HepG2 (cell line): ENCODE results near the gene NFS1. TPM values are rescaled to one million over a fixed set of nuclear protein-coding genes. Genes with fewer than 3 reads are reported as not detected.

Source experiments
- BRD4 ChIP-seq: sonication (generic); formaldehyde crosslinking; IDR thresholded peaks from 2 replicates; pipeline ENCODE4 v1.4.0; 2020; ENCODE audit warnings: missing genetic modification reagents
- CBX5 ChIP-seq: sonication (generic); formaldehyde crosslinking; IDR thresholded peaks from 2 replicates; pipeline ENCODE4 v1.4.0; 2020; ENCODE audit warnings: missing genetic modification reagents, borderline replicate concordance
- CHD4 ChIP-seq: fragments of 200-600 bp; sonication (generic); IDR thresholded peaks from 2 replicates; pipeline ENCODE4 v1.7.0; 2017; ENCODE audit warnings: mild to moderate bottlenecking, low read length, borderline replicate concordance
- EEA1 ChIP-seq: sonication (generic); formaldehyde crosslinking; IDR thresholded peaks from 2 replicates; pipeline ENCODE4 v1.5.1; 2020; ENCODE audit warnings: mild to moderate bottlenecking, missing genetic modification reagents, borderline replicate concordance
- GRHL1 ChIP-seq: sonication (generic); formaldehyde crosslinking; conservative IDR thresholded peaks from 2 replicates; pipeline ENCODE4 v1.8.0; 2022; ENCODE audit warnings: missing genetic modification reagents
- HNRNPH1 ChIP-seq: fragments of 200-400 bp; formaldehyde crosslinking; optimal IDR thresholded peaks from 2 replicates; pipeline ENCODE3; 2017; ENCODE audit warnings: mild to moderate bottlenecking, low read depth, low read length
- IRF2 ChIP-seq: IDR thresholded peaks from 2 replicates; pipeline ENCODE4 v1.6.1; 2018; ENCODE audit warnings: missing genetic modification reagents, missing compliant biosample characterization
- KLF6 ChIP-seq: IDR thresholded peaks from 2 replicates; pipeline ENCODE4 v1.8.0; 2016; ENCODE audit warnings: missing biosample characterization, missing genetic modification reagents
- MED13 ChIP-seq: sonication (generic); formaldehyde crosslinking; IDR thresholded peaks from 2 replicates; pipeline ENCODE4 v1.5.0; 2020; ENCODE audit warnings: missing genetic modification reagents
- NR2F1 ChIP-seq, 2 experiments: fragments of 450-650 bp in 1 of 2; formaldehyde crosslinking in 1 of 2; IDR thresholded peaks; 2 replicates each; pipeline versions ENCODE4 v1.5.0 to v1.6.1; 2016 to 2020; ENCODE audit warnings: mild to moderate bottlenecking in 1 of 2, missing compliant biosample characterization in 1 of 2, missing genetic modification reagents in 1 of 2, moderate library complexity in 1 of 2
- PAF1 ChIP-seq: IDR thresholded peaks from 2 replicates; pipeline ENCODE4 v1.6.1; 2016; ENCODE audit warnings: missing genetic modification reagents, missing compliant biosample characterization
- SMAD1 ChIP-seq: sonication (generic); formaldehyde crosslinking; IDR thresholded peaks from 2 replicates; pipeline ENCODE4 v1.4.0; 2020; ENCODE audit warnings: missing genetic modification reagents, low read depth, mild to moderate bottlenecking, borderline replicate concordance
- ZNF263 ChIP-seq: sonication (generic); formaldehyde crosslinking; IDR thresholded peaks from 2 replicates; pipeline ENCODE4 v1.4.0; 2020; ENCODE audit warnings: missing genetic modification reagents
- ZNF510 ChIP-seq: sonication (generic); formaldehyde crosslinking; IDR thresholded peaks from 2 replicates; pipeline ENCODE4 v1.4.0; 2020; ENCODE audit warnings: low read depth, mild to moderate bottlenecking, missing genetic modification reagents
- ZNF572 ChIP-seq: sonication (generic); formaldehyde crosslinking; IDR thresholded peaks from 2 replicates; pipeline ENCODE4 v1.5.1; 2020; ENCODE audit warnings: mild to moderate bottlenecking, missing genetic modification reagents
- ZNF589 ChIP-seq: sonication (generic); formaldehyde crosslinking; conservative IDR thresholded peaks from 2 replicates; pipeline ENCODE4 v1.8.0; 2022; ENCODE audit warnings: mild to moderate bottlenecking, moderate library complexity, missing genetic modification reagents
- ZNF605 ChIP-seq: sonication (generic); formaldehyde crosslinking; IDR thresholded peaks from 2 replicates; pipeline ENCODE4 v1.8.0; 2022; ENCODE audit warnings: mild to moderate bottlenecking, missing genetic modification reagents
- polyA plus RNA-seq, 8 experiments: library from polyadenylated mRNA; depleted of rRNA in 3 of 8; stranded (reverse) in 7 of 8; unstranded in 1 of 8; fragments of >200 nt; fragmentation: Illumina TruSeq in 4 of 8; extraction: Trizol in 4 of 8; gene quantifications; 2 replicates each; pipeline versions ENCODE4 v1.2.1 to v1.2.3, GENCODE V29; 2011 to 2016; ENCODE audit warnings: low read depth in 4 of 8, missing spikeins in 1 of 8, mixed read lengths in 1 of 8; ENCODE audit not compliant: insufficient read depth in 1 of 8
- total RNA-seq, 5 experiments: library from RNA; depleted of rRNA; stranded (reverse); fragments of >200 nt; fragmentation: Illumina TruSeq; extraction: Trizol; gene quantifications; 2 replicates each; pipeline ENCODE4 v1.2.3, GENCODE V29; 2016; ENCODE audit warnings: low read depth in 1 of 5
- TF ChIP-seq, protein P1 (sequence below): sonication (generic); formaldehyde crosslinking; IDR thresholded peaks from 2 replicates; pipeline ENCODE4 v1.5.0; 2020; ENCODE audit warnings: mild to moderate bottlenecking, missing genetic modification reagents, borderline replicate concordance
- TF ChIP-seq, protein P2 (sequence below): IDR thresholded peaks from 2 replicates; pipeline ENCODE4 v1.6.1; 2016; ENCODE audit warnings: mild to moderate bottlenecking, missing biosample characterization, missing genetic modification reagents
- TF ChIP-seq, protein P3 (sequence below): sonication (generic); formaldehyde crosslinking; IDR thresholded peaks from 2 replicates; pipeline ENCODE4 v1.9.0; 2021; ENCODE audit warnings: missing genetic modification reagents, borderline replicate concordance

The NFS1 gene
- total and polyA plus RNA-seq, 2 of the 13 experiments (the other 11 are each of a cell fraction or from before 2014, with no cell fraction given), result 65.9 to 88.1 TPM

- TF ChIP-seq, protein P1, sequence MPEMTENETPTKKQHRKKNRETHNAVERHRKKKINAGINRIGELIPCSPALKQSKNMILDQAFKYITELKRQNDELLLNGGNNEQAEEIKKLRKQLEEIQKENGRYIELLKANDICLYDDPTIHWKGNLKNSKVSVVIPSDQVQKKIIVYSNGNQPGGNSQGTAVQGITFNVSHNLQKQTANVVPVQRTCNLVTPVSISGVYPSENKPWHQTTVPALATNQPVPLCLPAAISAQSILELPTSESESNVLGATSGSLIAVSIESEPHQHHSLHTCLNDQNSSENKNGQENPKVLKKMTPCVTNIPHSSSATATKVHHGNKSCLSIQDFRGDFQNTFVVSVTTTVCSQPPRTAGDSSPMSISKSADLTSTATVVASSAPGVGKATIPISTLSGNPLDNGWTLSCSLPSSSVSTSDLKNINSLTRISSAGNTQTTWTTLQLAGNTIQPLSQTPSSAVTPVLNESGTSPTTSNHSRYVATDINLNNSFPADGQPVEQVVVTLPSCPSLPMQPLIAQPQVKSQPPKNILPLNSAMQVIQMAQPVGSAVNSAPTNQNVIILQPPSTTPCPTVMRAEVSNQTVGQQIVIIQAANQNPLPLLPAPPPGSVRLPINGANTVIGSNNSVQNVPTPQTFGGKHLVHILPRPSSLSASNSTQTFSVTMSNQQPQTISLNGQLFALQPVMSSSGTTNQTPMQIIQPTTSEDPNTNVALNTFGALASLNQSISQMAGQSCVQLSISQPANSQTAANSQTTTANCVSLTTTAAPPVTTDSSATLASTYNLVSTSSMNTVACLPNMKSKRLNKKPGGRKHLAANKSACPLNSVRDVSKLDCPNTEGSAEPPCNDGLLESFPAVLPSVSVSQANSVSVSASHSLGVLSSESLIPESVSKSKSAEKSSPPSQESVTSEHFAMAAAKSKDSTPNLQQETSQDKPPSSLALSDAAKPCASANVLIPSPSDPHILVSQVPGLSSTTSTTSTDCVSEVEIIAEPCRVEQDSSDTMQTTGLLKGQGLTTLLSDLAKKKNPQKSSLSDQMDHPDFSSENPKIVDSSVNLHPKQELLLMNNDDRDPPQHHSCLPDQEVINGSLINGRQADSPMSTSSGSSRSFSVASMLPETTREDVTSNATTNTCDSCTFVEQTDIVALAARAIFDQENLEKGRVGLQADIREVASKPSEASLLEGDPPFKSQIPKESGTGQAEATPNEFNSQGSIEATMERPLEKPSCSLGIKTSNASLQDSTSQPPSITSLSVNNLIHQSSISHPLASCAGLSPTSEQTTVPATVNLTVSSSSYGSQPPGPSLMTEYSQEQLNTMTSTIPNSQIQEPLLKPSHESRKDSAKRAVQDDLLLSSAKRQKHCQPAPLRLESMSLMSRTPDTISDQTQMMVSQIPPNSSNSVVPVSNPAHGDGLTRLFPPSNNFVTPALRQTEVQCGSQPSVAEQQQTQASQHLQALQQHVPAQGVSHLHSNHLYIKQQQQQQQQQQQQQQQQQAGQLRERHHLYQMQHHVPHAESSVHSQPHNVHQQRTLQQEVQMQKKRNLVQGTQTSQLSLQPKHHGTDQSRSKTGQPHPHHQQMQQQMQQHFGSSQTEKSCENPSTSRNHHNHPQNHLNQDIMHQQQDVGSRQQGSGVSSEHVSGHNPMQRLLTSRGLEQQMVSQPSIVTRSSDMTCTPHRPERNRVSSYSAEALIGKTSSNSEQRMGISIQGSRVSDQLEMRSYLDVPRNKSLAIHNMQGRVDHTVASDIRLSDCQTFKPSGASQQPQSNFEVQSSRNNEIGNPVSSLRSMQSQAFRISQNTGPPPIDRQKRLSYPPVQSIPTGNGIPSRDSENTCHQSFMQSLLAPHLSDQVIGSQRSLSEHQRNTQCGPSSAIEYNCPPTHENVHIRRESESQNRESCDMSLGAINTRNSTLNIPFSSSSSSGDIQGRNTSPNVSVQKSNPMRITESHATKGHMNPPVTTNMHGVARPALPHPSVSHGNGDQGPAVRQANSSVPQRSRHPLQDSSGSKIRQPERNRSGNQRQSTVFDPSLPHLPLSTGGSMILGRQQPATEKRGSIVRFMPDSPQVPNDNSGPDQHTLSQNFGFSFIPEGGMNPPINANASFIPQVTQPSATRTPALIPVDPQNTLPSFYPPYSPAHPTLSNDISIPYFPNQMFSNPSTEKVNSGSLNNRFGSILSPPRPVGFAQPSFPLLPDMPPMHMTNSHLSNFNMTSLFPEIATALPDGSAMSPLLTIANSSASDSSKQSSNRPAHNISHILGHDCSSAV (CRISPR knock-in tag), result no peak
- TF ChIP-seq HNRNPH1, result no peak
- no peak for TF ChIP-seq IRF2 (CRISPR knock-in tag)
- TF ChIP-seq BRD4 (CRISPR knock-in tag), result no peak
- TF ChIP-seq ZNF572 (CRISPR knock-in tag), result no peak
- TF ChIP-seq ZNF510 (CRISPR knock-in tag), result no peak
- TF ChIP-seq MED13 (CRISPR knock-in tag), result no peak
- TF ChIP-seq ZNF263 (CRISPR knock-in tag), result peak; percentile 76
- no peak for TF ChIP-seq KLF6 (CRISPR knock-in tag)
- TF ChIP-seq, protein P2, sequence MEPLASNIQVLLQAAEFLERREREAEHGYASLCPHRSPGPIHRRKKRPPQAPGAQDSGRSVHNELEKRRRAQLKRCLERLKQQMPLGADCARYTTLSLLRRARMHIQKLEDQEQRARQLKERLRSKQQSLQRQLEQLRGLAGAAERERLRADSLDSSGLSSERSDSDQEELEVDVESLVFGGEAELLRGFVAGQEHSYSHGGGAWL (CRISPR knock-in tag), result 0 out of 2 replicates have a peak, but pooled peaks have one; percentile 15
- TF ChIP-seq CHD4, result no peak
- no peak for TF ChIP-seq ZNF589 (CRISPR knock-in tag)
- 0 out of 2 replicates have a peak, but pooled peaks have one; percentile 16 for TF ChIP-seq CBX5 (CRISPR knock-in tag)
- 0 out of 2 replicates have a peak, but pooled peaks have one; percentile 75 for TF ChIP-seq PAF1 (CRISPR knock-in tag)
- TF ChIP-seq, protein P3, sequence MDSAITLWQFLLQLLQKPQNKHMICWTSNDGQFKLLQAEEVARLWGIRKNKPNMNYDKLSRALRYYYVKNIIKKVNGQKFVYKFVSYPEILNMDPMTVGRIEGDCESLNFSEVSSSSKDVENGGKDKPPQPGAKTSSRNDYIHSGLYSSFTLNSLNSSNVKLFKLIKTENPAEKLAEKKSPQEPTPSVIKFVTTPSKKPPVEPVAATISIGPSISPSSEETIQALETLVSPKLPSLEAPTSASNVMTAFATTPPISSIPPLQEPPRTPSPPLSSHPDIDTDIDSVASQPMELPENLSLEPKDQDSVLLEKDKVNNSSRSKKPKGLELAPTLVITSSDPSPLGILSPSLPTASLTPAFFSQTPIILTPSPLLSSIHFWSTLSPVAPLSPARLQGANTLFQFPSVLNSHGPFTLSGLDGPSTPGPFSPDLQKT (CRISPR knock-in tag), result no peak
- TF ChIP-seq GRHL1 (CRISPR knock-in tag), result no peak
- no peak for TF ChIP-seq NR2F1 (CRISPR knock-in tag; IDR thresholded peaks at IDR 0.05)
- TF ChIP-seq SMAD1 (CRISPR knock-in tag), result no peak
- peak; percentile 39; the same call in 1 of the 2 replicates for TF ChIP-seq EEA1
- TF ChIP-seq ZNF605, result peak; percentile 47; the same call in 1 of the 2 replicates
Observed at GRCh38 chr20:35643045-35643444, 56.1 kb downstream of the NFS1 start (continued).
